ENCODE measurements around the gene POM121L2. TPM values are rescaled to one million over a fixed set of nuclear protein-coding genes. Genes with fewer than 3 reads are reported as not detected.

The POM121L2 gene
- total and polyA plus RNA-seq, 2 experiments from 2014 or later, result not detected

DNA sequence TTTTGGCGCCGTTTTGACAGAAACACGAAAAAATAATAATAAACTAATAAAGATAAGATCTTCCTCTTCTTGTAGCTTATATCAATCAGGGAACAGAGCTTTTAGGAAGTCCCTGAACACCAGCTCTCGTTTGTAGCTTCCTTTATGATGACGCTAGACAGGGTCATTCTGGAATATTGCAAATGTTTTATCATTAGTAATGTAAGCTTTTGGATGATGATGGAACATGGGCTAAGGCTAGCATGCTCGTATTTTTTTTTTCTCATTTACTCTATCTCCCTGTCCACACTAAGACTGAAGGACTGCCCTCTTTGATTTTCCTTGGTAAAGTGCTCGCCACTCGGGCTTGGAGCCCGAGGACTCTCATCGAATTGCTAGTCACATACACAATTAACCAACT lies 22.1 kb upstream of the POM121L2 start:
- TF ChIP-seq EZH2phosphoT487 (IDR thresholded peaks at IDR 0.05; ENCODE audit: insufficient read depth, low read depth) (no peak), EZH2 (IDR thresholded peaks at IDR 0.05; ENCODE audit: insufficient read depth, poor library complexity, severe bottlenecking) (no peak)
- Histone ChIP-seq H3F3A (ENCODE audit: insufficient read depth) (peaks cover 21% of the 10 kb centered on the region), H3K4me3 (no peak overlapping the region), H3K79me2 (ENCODE audit: insufficient read depth) (no peaks in the 10 kb centered on the region), H4K20me1 (ENCODE audit: insufficient read depth) (no peaks in the 10 kb centered on the region), H3K36me3 (ENCODE audit: low read depth) (no peaks in the 10 kb centered on the region), H3K27ac (no peak overlapping the region), H3K27me3 (replicated peaks; ENCODE audit: insufficient read depth) (no peaks in the 10 kb centered on the region), H3K4me1 (ENCODE audit: insufficient read depth) (no peaks in the 10 kb centered on the region), H3K9ac (no peak overlapping the region), H3K9me2 (ENCODE audit: insufficient read depth) (no peaks in the 10 kb centered on the region), H2AFZ (no peak overlapping the region), H3K4me2 (ENCODE audit: unreplicated experiment) (no peak overlapping the region), H3K9me3 (ENCODE audit: low read depth) (no peaks in the 10 kb centered on the region)
- WGBS, 2 experiments (ENCODE audit: low coverage in 1 of 2, low lambda C conversion rate in 2 of 2, missing lambda C conversion rate in 2 of 2), result 65 to 66% methylated on average over 10 of the region's 10 CpGs
- no peak for DNase-seq
- in situ Hi-C loops (cut with MboI), result no loop called here

DNA sequence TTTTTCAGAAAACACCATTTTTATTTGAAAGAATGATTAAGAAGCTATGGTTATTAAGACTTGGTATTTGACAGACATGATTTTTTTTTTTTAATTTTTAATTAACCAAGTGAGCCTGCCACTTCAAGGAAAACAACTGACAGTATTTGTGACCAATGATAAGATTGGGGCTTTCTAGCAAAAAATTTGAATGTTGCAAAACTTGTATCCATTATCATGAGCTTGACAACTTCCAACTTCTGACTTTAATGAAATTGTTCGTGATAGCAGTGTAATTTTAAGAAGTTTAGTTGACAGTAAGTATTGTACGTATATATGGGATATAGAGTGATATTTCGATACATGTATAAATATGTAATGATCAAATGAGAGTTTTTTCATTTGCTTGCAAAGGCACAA lies 21.6 kb upstream of the POM121L2 start:
- WGBS, 2 experiments (ENCODE audit: low coverage in 1 of 2, low lambda C conversion rate in 2 of 2, missing lambda C conversion rate in 2 of 2), result 88% methylated on average over 3 of the region's 3 CpGs
- Histone ChIP-seq H3K9me3 (ENCODE audit: low read depth) (no peaks in the 10 kb centered on the region), H3K36me3 (ENCODE audit: low read depth) (no peaks in the 10 kb centered on the region), H3K4me2 (ENCODE audit: unreplicated experiment) (peak overlapping the region; percentile 88), H3K9ac (no peak overlapping the region), H3F3A (ENCODE audit: insufficient read depth) (peaks cover 21% of the 10 kb centered on the region), H3K4me1 (ENCODE audit: insufficient read depth) (no peaks in the 10 kb centered on the region), H2AFZ (peak overlapping the region; percentile 86), H3K4me3 (peak overlapping the region; percentile 76), H3K79me2 (ENCODE audit: insufficient read depth) (no peaks in the 10 kb centered on the region), H3K27me3 (replicated peaks; ENCODE audit: insufficient read depth) (no peaks in the 10 kb centered on the region), H4K20me1 (ENCODE audit: insufficient read depth) (no peaks in the 10 kb centered on the region), H3K27ac (no peak overlapping the region), H3K9me2 (ENCODE audit: insufficient read depth) (no peaks in the 10 kb centered on the region)
- in situ Hi-C loops (cut with MboI), result no loop called here
- DNase-seq, result no peak
- TF ChIP-seq EZH2 (IDR thresholded peaks at IDR 0.05; ENCODE audit: insufficient read depth, poor library complexity, severe bottlenecking) (no peak), EZH2phosphoT487 (IDR thresholded peaks at IDR 0.05; ENCODE audit: insufficient read depth, low read depth) (no peak)

- in situ Hi-C loops (cut with MboI), result no loop called here
- WGBS, 2 experiments (ENCODE audit: low coverage in 1 of 2, low lambda C conversion rate in 2 of 2, missing lambda C conversion rate in 2 of 2), result 6% methylated on average over 32 of the region's 32 CpGs
- peak; percentile 50 for DNase-seq
- Histone ChIP-seq H4K20me1 (ENCODE audit: insufficient read depth) (no peaks in the 10 kb centered on the region), H3K27me3 (replicated peaks; ENCODE audit: insufficient read depth) (no peaks in the 10 kb centered on the region), H3K4me1 (ENCODE audit: insufficient read depth) (no peaks in the 10 kb centered on the region), H3K79me2 (ENCODE audit: insufficient read depth) (no peaks in the 10 kb centered on the region), H3K36me3 (ENCODE audit: low read depth) (no peaks in the 10 kb centered on the region), H3K9ac (peak overlapping the region; percentile 27; the same call in 1 of the 2 replicates), H3F3A (ENCODE audit: insufficient read depth) (peaks cover 21% of the 10 kb centered on the region), H3K27ac (no peak overlapping the region), H3K4me2 (ENCODE audit: unreplicated experiment) (peak overlapping the region; percentile 88), H2AFZ (peak overlapping the region; percentile 86), H3K4me3 (peak overlapping the region; percentile 76), H3K9me3 (ENCODE audit: low read depth) (no peaks in the 10 kb centered on the region), H3K9me2 (ENCODE audit: insufficient read depth) (no peaks in the 10 kb centered on the region)
- TF ChIP-seq EZH2 (IDR thresholded peaks at IDR 0.05; ENCODE audit: insufficient read depth, poor library complexity, severe bottlenecking) (no peak), EZH2phosphoT487 (IDR thresholded peaks at IDR 0.05; ENCODE audit: insufficient read depth, low read depth) (no peak)
Measured at GRCh38 chr6:27332692-27333641, 20.9 kb upstream of the POM121L2 start.

DNA sequence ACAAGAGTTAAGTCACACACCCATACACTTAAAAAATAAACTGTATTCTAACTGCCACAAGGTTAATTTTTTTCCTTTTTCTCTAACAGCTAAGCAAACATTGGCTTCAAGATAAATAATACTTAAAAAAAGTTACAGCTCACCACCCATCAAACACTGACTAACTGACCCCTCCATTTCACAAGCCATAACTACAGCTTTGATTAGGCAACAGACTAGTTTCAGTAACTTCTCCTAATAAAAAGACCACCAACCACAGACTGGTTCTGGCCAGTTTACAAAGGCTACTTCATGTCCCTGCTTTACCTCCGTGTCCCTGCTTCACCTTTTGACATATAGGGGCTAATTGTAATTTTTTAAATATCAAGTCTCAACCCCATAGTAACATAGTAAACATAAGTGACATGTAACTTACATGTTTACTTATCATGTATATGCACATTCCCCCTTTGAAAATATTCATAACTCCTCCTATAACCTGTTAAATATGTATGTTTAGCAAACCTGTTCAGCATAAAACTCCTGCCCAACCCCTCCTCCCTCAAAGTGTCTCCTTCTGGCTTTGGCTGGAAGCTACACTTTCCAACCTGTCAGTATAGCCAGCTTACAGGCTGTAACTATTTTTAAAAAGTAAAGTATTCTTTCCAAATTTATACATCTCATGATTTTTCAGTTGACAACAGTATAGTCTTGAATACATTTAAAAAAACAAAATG lies 15.1 kb upstream of the POM121L2 start:
- H3K36me3 ChIP-seq (ENCODE audit: low read depth), result no peaks in the 10 kb centered on the region
- H3K27me3 ChIP-seq (replicated peaks; ENCODE audit: insufficient read depth), result no peaks in the 10 kb centered on the region
- no peak for TF ChIP-seq EZH2phosphoT487 (IDR thresholded peaks at IDR 0.05; ENCODE audit: insufficient read depth, low read depth)
- TF ChIP-seq EZH2 (IDR thresholded peaks at IDR 0.05; ENCODE audit: insufficient read depth, poor library complexity, severe bottlenecking), result no peak
- H3K27ac ChIP-seq, result no peak overlapping the region
- H3K79me2 ChIP-seq (ENCODE audit: insufficient read depth), result no peaks in the 10 kb centered on the region
- no peak for DNase-seq
- H4K20me1 ChIP-seq (ENCODE audit: insufficient read depth), result no peaks in the 10 kb centered on the region
- in situ Hi-C loops (cut with MboI), result no loop called here
- WGBS, 2 experiments (ENCODE audit: low coverage in 1 of 2, low lambda C conversion rate in 2 of 2, missing lambda C conversion rate in 2 of 2), result 0 to 8% methylated on average over 1 of the region's 1 CpG
- no peak overlapping the region for H3K9ac ChIP-seq
- H3K4me2 ChIP-seq (ENCODE audit: unreplicated experiment), result no peak overlapping the region
- H3K4me1 ChIP-seq (ENCODE audit: insufficient read depth), result no peaks in the 10 kb centered on the region
- H3K4me3 ChIP-seq, result no peak overlapping the region
- no peaks in the 10 kb centered on the region for H3K9me3 ChIP-seq (ENCODE audit: low read depth)
- H3F3A ChIP-seq (ENCODE audit: insufficient read depth), result peaks cover 1% of the 10 kb centered on the region; the same call in 1 of the 2 replicates
- H2AFZ ChIP-seq, result no peak overlapping the region
- no peaks in the 10 kb centered on the region for H3K9me2 ChIP-seq (ENCODE audit: insufficient read depth)

All from GM23248 (cell line).